Heart right ventricle (tissue), 16 donors: ENCODE measurements around the gene ITPR2. TPM values are rescaled to one million over a fixed set of nuclear protein-coding genes. Genes with fewer than 3 reads are reported as not detected.
"Not testable (repeated sequence)": the region's sequence is repeated elsewhere in the genome, so short reads cannot be mapped to it uniquely, and the experiment has no call there.

ENCODE experiments used
- ATAC-seq, 8 donors: fragments of 200-7000 bp; cut with Tn5 transposase; one replicate each; pipeline ENCODE4 v1.9.1; 2020; ENCODE audit warnings: mild to moderate bottlenecking in 8 of 8, moderate library complexity in 8 of 8, moderate number of reproducible peaks in 1 of 8
- DNase-seq, 2 donors: peaks; one replicate each; pipeline ENCODE4 v3.0.0-alpha.2; 2020
- H3K27ac ChIP-seq, 10 donors: fragments of 200-600 bp; sonication (generic) in 2 of 10; one replicate each; pipeline versions ENCODE4 v1.5.0 to v1.8.0; 2020 to 2022; ENCODE audit warnings: mild to moderate bottlenecking in 3 of 10
- H3K27me3 ChIP-seq, 7 donors: fragments of 200-600 bp; one replicate each; pipeline ENCODE4 v1.8.0; 2021 to 2022; ENCODE audit warnings: mild to moderate bottlenecking in 2 of 7
- H3K36me3 ChIP-seq, 9 donors: fragments of 200-600 bp; sonication (generic) in 1 of 9; one replicate each; pipeline versions ENCODE4 v1.5.0 to v1.8.0; 2020 to 2022; ENCODE audit warnings: mild to moderate bottlenecking in 2 of 9
- H3K4me1 ChIP-seq, 9 donors: fragments of 200-600 bp; sonication (generic) in 1 of 9; one replicate each; pipeline versions ENCODE4 v1.5.0 to v1.8.0; 2020 to 2022; ENCODE audit warnings: mild to moderate bottlenecking in 4 of 9
- H3K4me3 ChIP-seq, 10 donors: fragments of 200-600 bp; sonication (generic) in 2 of 10; one replicate each; pipeline versions ENCODE4 v1.5.0 to v1.8.0; 2020 to 2022; ENCODE audit warnings: mild to moderate bottlenecking in 7 of 10, moderate library complexity in 2 of 10
- H3K9me3 ChIP-seq, 11 donors: fragments of 200-600 bp in 10 of 11; sonication (generic) in 2 of 11; one replicate each; pipeline versions ENCODE4 v1.5.0 to v1.8.0; 2013 to 2022; ENCODE audit warnings: mild to moderate bottlenecking in 2 of 11, control low read depth in 1 of 11, moderate library complexity in 1 of 11
- WGBS, 2 donors: extraction: QIAGEN DNeasy Blood & Tissue Kit; methylation state at CpG; one replicate each; pipeline ENCODE4 v1.1.7; 2013; ENCODE audit warnings: inconsistent platforms in 1 of 2; 5-methylcytosine and 5-hydroxymethylcytosine counted together
- intact Hi-C, 10 donors: fragments of 100-400 bp; cut with DNase I; formaldehyde crosslinking; loops; one replicate each; pipeline versions ENCODE4 v1.11.1 to v1.14.2; 2022
- polyA plus RNA-seq, 2 donors: library from polyadenylated mRNA; stranded (reverse); fragments of 200-250 nt; gene quantifications; one replicate each; pipeline ENCODE4 v1.2.3, GENCODE V29; 2013
- total RNA-seq, 10 donors: library from RNA; stranded (reverse); fragmentation: NEBNext Ultra II Directional in 3 of 10; extraction: Animal tissue kit (Norgen Biotek cat#: 25700) in 3 of 10; gene quantifications; one replicate each; pipeline versions ENCODE4 v1.2.1 to v1.2.4, GENCODE V29; 2021 to 2023
- TF ChIP-seq, protein P1 (sequence below), 9 donors: fragments of 200-600 bp; sonication (generic) in 2 of 9; IDR thresholded peaks; one replicate each; pipeline versions ENCODE4 v1.5.0 to v1.8.0; 2021 to 2022; ENCODE audit warnings: antibody characterized with exemption in 9 of 9, mild to moderate bottlenecking in 5 of 9, moderate library complexity in 1 of 9
- donor health status: Arrhythmogenic right ventricular cardiomyopathy.
- donor health status: ischemic (EF 13 %, LVEDD 7.1; RV severe dilation, severe dysfunction).
- donor health status: healthy with polysubstance abuse.
- donor health status: DM: no; HTN: yes; CAD: no.
- donor health status: DM: no; HTN: no; CAD: no.
- donor health status: ischemic (EF 25% LVEDD 6.9; RV normal size, moderate dysfunction).
- donor health status: ischemic (EF 25% LVEDD 5.7; RV mildly dilated, moderate dysfunction).
- donor health status: healthy.
- donor health status: DM: yes; HTN: yes; CAD: no.
- donor health status: Ischemic cardiomyopathy.
- donor health status: ischemic (EF 35%, LVEDD 5.7; RV mildly dilated, moderate dysfunction).
- donor health status: nonischemic (EF 11% LVEDD 7.7; RV severe dilation, severe dysfunction).
- donor health status: DM: yes; HTN: yes; CAD: no.
- donor health status: PGD.
- donor health status: ischemic (EF 29% LVEDD 5.4; RV normal size, mild dysfunction).
- donor health status: nonischemic (EF 23%, LVEDD 6.1; RV moderate dilation, normal function).

The ITPR2 gene
- total and polyA plus RNA-seq, 12 donors, result 2.0 to 18.9 (median 14.3) TPM

DNA sequence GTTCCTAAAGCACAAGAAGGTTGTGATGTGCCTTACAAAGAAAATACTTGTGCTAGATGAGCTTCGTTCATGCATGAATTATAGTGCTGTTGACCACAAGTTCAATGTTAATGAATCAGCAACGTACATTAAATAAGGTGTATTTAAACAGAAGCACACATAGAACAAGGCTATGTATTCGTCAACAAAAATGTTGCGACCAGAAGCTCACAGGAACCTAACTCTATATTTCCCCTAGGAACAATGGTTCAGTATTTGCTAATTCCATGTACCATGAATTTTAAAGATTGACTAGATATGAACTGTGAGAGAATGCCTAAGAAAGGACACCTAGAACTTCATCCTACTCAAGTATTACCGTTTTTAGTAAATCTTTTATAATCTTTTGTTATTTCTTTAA is 149.6 kb downstream of the ITPR2 start:
- TF ChIP-seq, protein P1, sequence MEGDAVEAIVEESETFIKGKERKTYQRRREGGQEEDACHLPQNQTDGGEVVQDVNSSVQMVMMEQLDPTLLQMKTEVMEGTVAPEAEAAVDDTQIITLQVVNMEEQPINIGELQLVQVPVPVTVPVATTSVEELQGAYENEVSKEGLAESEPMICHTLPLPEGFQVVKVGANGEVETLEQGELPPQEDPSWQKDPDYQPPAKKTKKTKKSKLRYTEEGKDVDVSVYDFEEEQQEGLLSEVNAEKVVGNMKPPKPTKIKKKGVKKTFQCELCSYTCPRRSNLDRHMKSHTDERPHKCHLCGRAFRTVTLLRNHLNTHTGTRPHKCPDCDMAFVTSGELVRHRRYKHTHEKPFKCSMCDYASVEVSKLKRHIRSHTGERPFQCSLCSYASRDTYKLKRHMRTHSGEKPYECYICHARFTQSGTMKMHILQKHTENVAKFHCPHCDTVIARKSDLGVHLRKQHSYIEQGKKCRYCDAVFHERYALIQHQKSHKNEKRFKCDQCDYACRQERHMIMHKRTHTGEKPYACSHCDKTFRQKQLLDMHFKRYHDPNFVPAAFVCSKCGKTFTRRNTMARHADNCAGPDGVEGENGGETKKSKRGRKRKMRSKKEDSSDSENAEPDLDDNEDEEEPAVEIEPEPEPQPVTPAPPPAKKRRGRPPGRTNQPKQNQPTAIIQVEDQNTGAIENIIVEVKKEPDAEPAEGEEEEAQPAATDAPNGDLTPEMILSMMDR (IDR thresholded peaks at IDR 0.05), result no peak
- intact Hi-C loops, result no loop called here
- Histone ChIP-seq H3K36me3 (peaks cover 0 to 65% (median 26%) of the 10 kb centered on the region in 9 donors), H3K27me3 (no peaks in the 10 kb centered on the region), H3K27ac (no peak overlapping the region), H3K9me3 (peaks cover 0 to 20% (median 5%) of the 10 kb centered on the region in 11 donors), H3K4me1 (peaks cover 0 to 10% (median 0%) of the 10 kb centered on the region in 9 donors), H3K4me3 (no peak overlapping the region)
- WGBS, 2 donors, result 87 to 96% methylated on average over 5 of the region's 5 CpGs
- DNase-seq, result no peak
- no peak for ATAC-seq

DNA sequence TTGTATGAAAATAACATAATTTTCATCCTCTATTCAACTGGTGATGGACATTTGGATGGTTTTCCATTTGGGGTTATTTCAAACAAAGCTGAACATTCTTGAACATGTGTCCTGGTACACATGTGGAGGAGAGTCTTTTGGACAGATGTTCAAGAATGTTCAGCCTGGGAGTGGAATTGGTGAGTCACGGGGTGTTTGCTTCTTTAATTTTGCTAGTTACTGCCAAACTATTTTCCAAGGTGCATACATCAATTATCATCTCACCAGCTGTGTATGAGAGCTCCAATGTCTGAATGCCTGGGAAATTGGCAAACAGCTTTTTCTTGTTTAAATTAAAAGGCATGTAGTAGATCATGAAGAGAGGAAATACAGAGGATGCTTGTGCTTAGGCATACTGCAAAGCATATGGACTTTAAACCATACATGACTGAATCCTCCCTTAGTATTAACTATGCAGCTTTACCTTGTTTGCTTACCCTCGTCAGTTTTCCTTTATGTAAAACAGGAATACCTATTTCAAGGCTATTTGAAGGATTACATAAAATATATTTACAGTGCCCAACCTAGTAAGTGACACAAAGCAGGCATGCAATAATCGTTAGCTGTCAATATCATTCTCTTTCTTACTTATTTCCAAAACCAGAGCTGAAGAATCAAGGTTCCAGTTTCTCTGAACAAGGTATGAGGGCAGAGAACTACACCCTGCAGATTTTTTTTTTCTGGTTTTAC is 152.1 kb downstream of the ITPR2 start:
- TF ChIP-seq, protein P1 (IDR thresholded peaks at IDR 0.05), result no peak
- Histone ChIP-seq H3K36me3 (peaks cover 0 to 60% (median 26%) of the 10 kb centered on the region in 9 donors), H3K9me3 (peaks cover 0 to 20% (median 5%) of the 10 kb centered on the region in 11 donors), H3K27me3 (no peaks in the 10 kb centered on the region), H3K4me1 (peaks cover 0 to 14% (median 0%) of the 10 kb centered on the region in 9 donors), H3K27ac (no peak overlapping the region), H3K4me3 (no peak overlapping the region)
- DNase-seq (no peak), ATAC-seq (no peak)
- WGBS, 2 donors, result 76 to 82% methylated on average over 3 of the region's 3 CpGs
- intact Hi-C loops, result no loop called here

DNA sequence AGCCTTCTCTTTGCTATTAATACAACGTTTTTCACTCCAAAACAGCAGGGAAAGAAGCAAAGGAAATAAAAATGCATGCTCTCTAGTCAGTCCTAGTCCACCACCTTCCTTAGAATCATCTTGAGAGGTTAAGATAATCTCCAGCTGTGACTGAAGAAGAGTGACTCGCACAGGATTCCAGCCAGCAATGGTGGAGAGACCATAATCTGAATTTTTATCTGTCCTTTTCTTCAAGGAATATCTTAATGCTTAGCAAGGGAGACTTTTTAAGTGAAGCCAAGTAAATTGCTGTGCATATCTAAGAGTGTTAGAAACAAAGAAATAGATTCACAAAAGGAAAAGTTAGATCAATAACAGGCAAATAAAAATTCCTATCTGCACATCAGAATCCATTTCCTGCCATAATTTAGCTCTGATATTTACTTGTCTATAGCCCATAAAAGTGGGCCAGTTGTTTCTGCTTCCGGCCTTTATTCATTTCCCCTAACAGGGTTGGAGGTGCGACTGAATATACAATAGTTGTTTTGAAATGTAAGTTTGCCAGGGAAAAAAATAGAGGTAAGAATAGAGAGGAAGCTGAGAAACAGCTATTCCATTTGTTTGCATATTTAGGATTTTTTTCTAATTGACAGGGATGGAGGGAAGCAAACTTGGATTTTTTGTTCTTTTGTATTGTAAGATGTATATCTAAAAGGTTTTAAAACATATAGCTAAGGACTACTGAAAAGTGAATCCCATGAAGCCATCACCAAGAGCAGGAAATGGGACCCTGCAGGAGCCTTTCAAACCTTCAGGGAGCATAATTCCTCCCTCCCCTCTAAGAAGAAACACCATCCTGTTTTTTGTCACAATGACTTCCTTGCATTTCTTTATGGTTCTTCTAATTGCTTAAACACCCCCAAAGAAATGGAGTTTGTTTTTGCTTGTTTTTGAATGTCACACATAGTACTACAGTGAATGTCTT is 154.0 kb downstream of the ITPR2 start:
- intact Hi-C loops, result no loop called here

DNA sequence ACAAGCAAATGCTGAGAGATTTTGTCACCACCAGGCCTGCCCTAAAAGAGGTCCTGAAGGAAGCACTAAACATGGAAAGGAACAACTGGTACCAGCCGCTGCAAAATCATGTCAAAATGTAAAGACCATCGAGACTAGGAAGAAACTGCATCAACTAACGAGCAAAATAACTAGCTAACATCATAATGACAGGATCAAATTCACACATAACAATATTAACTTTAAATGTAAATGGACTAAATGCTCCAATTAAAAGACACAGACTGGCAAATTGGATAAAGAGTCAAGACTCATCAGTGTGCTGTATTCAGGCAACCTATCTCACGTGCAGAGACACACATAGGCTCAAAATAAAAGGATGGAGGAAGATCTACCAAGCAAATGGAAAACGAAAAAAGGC is 161.5 kb downstream of the ITPR2 start:
- DNase-seq, H3K27me3 ChIP-seq, ATAC-seq, H3K9me3 ChIP-seq, intact Hi-C loops, H3K27ac ChIP-seq, H3K4me1 ChIP-seq, H3K4me3 ChIP-seq: not testable (repeated sequence)
- H3K36me3 ChIP-seq, result peaks cover 0 to 10% (median 0%) of the 10 kb centered on the region in 9 donors
- 85 to 96% methylated on average over 5 of the region's 5 CpGs for WGBS, 2 donors

More for the DNA sequence above, 154.0 kb downstream of the ITPR2 start:
- Histone ChIP-seq H3K27me3 (no peaks in the 10 kb centered on the region), H3K36me3 (peaks cover 0 to 41% (median 17%) of the 10 kb centered on the region in 9 donors), H3K27ac (no peak overlapping the region), H3K9me3 (peaks cover 0 to 13% (median 4%) of the 10 kb centered on the region in 11 donors), H3K4me1 (peaks cover 0 to 14% (median 0%) of the 10 kb centered on the region in 9 donors), H3K4me3 (no peak overlapping the region)
- 39 to 42% methylated on average over 4 of the region's 4 CpGs for WGBS, 2 donors
- ATAC-seq (no peak), DNase-seq (no peak)
- TF ChIP-seq, protein P1 (IDR thresholded peaks at IDR 0.05), result no peak
